K562 (cell line): ENCODE data around the gene LGALS3. TPM values are rescaled to one million over a fixed set of nuclear protein-coding genes. Genes with fewer than 3 reads are reported as not detected.

Source experiments
- ATAC-seq: fragments of 200-7000 bp; cut with Tn5 transposase; 3 replicates; pipeline ENCODE4 v1.9.1; 2020; ENCODE audit warnings: moderate library complexity
- BruUV-seq: library from RNA; stranded (reverse); fragments of 400-500 nt; replicated peaks from 2 replicates; lab custom pipeline; 2021; lab: Mats Ljungman, UMichigan
- CTCF ChIA-PET: fragments of 300-600 bp; formaldehyde crosslinking; extraction: SDS; loops from one replicate; lab custom pipeline; 2021; ENCODE audit warnings: low intra/inter-chr PET ratio; lab: Yijun Ruan, JAX
- POLR2A ChIA-PET: fragments of 300-600, 350-650 bp; sonication (Branson Sonifier 250); formaldehyde crosslinking; extraction: SDS; loops from one replicate; lab custom pipeline; 2021; ENCODE audit warnings: antibody characterized with exemption, inconsistent platforms; lab: Yijun Ruan, JAX
- DNase-seq, 4 experiments: peaks; one replicate each; pipeline versions ENCODE4 v3.0.0 to v3.0.0-alpha.2; 2011 to 2018; ENCODE audit warnings: low spot score in 3 of 4, mixed read lengths in 3 of 4; ENCODE audit errors: extremely low read depth in 1 of 4
- FAIRE-seq: peaks from 2 replicates; lab custom pipeline; 2011; peaks lifted over from hg19 to GRCh38; lab: Jason Lieb, UNC
- H2AFZ ChIP-seq: 2 replicates; pipeline ENCODE4 v1.6.0; 2011; ENCODE audit warnings: low read depth, low read length, control low read depth, inconsistent platforms
- H3K27ac ChIP-seq: fragments of 200-600 bp; 3 replicates; pipeline ENCODE4 v1.8.0; 2011; ENCODE audit warnings: low read depth, mild to moderate bottlenecking, control low read depth, inconsistent platforms, low read length, moderate library complexity, mixed read lengths; ENCODE audit errors: extremely low read depth
- H3K27me3 ChIP-seq, 2 experiments: fragments of 300-600 bp in 1 of 2; 2 replicates in 1 of 2; 3 replicates in 1 of 2; pipeline versions ENCODE4 v1.6.0 to v1.8.0; 2011; ENCODE audit warnings: inconsistent platforms in 2 of 2, low read length in 2 of 2, mild to moderate bottlenecking in 1 of 2, mixed read lengths in 1 of 2, moderate library complexity in 1 of 2; ENCODE audit not compliant: control insufficient read depth in 2 of 2, insufficient read depth in 2 of 2
- H3K36me3 ChIP-seq: fragments of 300-600 bp; 3 replicates; pipeline ENCODE4 v1.8.0; 2011; ENCODE audit warnings: mild to moderate bottlenecking, low read length, inconsistent platforms; ENCODE audit not compliant: control insufficient read depth, insufficient read depth
- H3K4me1 ChIP-seq, 2 experiments: fragments of 200-600 bp in 1 of 2; replicated peaks in 1 of 2; 2 replicates in 1 of 2; 3 replicates in 1 of 2; pipeline versions ENCODE4 v1.5.1 to v1.8.0; 2011; ENCODE audit warnings: inconsistent platforms in 2 of 2, low read length in 2 of 2, mild to moderate bottlenecking in 1 of 2, mixed read lengths in 1 of 2, moderate library complexity in 1 of 2; ENCODE audit not compliant: control insufficient read depth in 2 of 2, insufficient read depth in 2 of 2
- H3K4me2 ChIP-seq: 2 replicates; pipeline ENCODE4 v1.6.1; 2011; ENCODE audit warnings: low read length, control low read depth, inconsistent platforms, mixed read lengths; ENCODE audit not compliant: insufficient read depth
- H3K4me3 ChIP-seq: fragments of 200-600 bp; sonication (generic), shearing (Covaris generic); 2 replicates; pipeline ENCODE4 v1.5.1; 2016; ENCODE audit warnings: control low read depth, inconsistent platforms
- H3K79me2 ChIP-seq: fragments of 200-600 bp; 3 replicates; pipeline ENCODE4 v1.8.0; 2011; ENCODE audit warnings: low read length, inconsistent platforms; ENCODE audit not compliant: control insufficient read depth, insufficient read depth
- H3K9ac ChIP-seq, 2 experiments: 2 replicates each; pipeline versions ENCODE4 v1.6.0 to v1.6.1; 2011; ENCODE audit warnings: low read depth in 2 of 2, low read length in 2 of 2, control low read depth in 1 of 2, inconsistent platforms in 1 of 2, mild to moderate bottlenecking in 1 of 2, mixed read lengths in 1 of 2; ENCODE audit not compliant: insufficient read depth in 1 of 2
- H3K9me1 ChIP-seq: one replicate; pipeline ENCODE4 v1.6.0; 2011; ENCODE audit warnings: inconsistent platforms, mild to moderate bottlenecking, low read length, moderate library complexity; ENCODE audit not compliant: control insufficient read depth, insufficient read depth
- H3K9me3 ChIP-seq: replicated peaks from 2 replicates; pipeline ENCODE4 v1.5.1; 2011; ENCODE audit warnings: low read depth, low read length, inconsistent platforms; ENCODE audit not compliant: control insufficient read depth, insufficient read depth
- H4K20me1 ChIP-seq: replicated peaks from 2 replicates; pipeline ENCODE4 v1.6.1; 2011; ENCODE audit warnings: low read length, inconsistent platforms, mixed read lengths; ENCODE audit not compliant: control insufficient read depth, insufficient read depth
- ESRRA ChIP-seq: fragments of 450-650 bp; IDR thresholded peaks from 2 replicates; pipeline ENCODE4 v1.6.1; 2014; ENCODE audit warnings: low read depth, mild to moderate bottlenecking, moderate library complexity, borderline replicate concordance
- MTA3 ChIP-seq: fragments of 450-650 bp; formaldehyde crosslinking; IDR thresholded peaks from 2 replicates; pipeline ENCODE4 v1.6.1; 2017; ENCODE audit warnings: mild to moderate bottlenecking, borderline replicate concordance
- TFAP4 ChIP-seq: sonication (generic); formaldehyde crosslinking; IDR thresholded peaks from 2 replicates; pipeline ENCODE4 v1.8.0; 2022; ENCODE audit warnings: missing genetic modification reagents, mild to moderate bottlenecking, moderate library complexity, borderline replicate concordance
- TSC22D4 ChIP-seq: fragments of 450-650 bp; IDR thresholded peaks from 2 replicates; pipeline ENCODE4 v1.6.1; 2016; ENCODE audit warnings: missing genetic modification characterization, missing biosample characterization, control low read depth
- ZNF592 ChIP-seq: fragments of 450-650 bp; IDR thresholded peaks from 2 replicates; pipeline ENCODE4 v1.6.1; 2017; ENCODE audit warnings: antibody characterized with exemption, mild to moderate bottlenecking
- ZNF766 ChIP-seq: fragments of 200-800 bp; sonication (Bioruptor generic); conservative IDR thresholded peaks from 2 replicates; pipeline ENCODE4 v1.6.1; 2016; ENCODE audit warnings: missing genetic modification characterization, missing compliant biosample characterization
- WGBS: fragments of 100-300 bp; shearing (Covaris generic); methylation state at CpG from one replicate; pipeline ENCODE4 v1.1.6; 2016; ENCODE audit warnings: low coverage, mixed read lengths; ENCODE audit not compliant: insufficient coverage; ENCODE audit errors: missing lambda C conversion rate; 5-methylcytosine and 5-hydroxymethylcytosine counted together
- in situ Hi-C: fragments of 300-500 bp; cut with MboI; formaldehyde crosslinking; loops from 4 replicates; pipeline ENCODE4 v1.15.0; 2018; ENCODE audit warnings: inconsistent platforms, mixed read lengths
- intact Hi-C: fragments of 100-400 bp; cut with micrococcal nuclease; formaldehyde crosslinking; loops from 2 replicates; pipeline ENCODE4 v1.14.2; 2022
- polyA plus RNA-seq, 8 experiments: library from polyadenylated mRNA; depleted of rRNA in 4 of 8; stranded (reverse) in 5 of 8; unstranded in 3 of 8; fragments of >200 nt; fragmentation: Nextera tagmentation in 2 of 8; fragmentation: Illumina TruSeq in 1 of 8; extraction: Ambion mirVana in 2 of 8; extraction: Trizol in 1 of 8; gene quantifications; 2 replicates each; pipeline versions ENCODE4 v1.2.1 to v1.2.3, GENCODE V29; 2011 to 2014; ENCODE audit warnings: inconsistent platforms in 1 of 8, missing spikeins in 1 of 8
- total RNA-seq, 7 experiments: library from RNA; depleted of rRNA in 6 of 7; stranded (reverse); fragments of >200 nt in 6 of 7; fragmentation: Illumina TruSeq in 2 of 7; extraction: Trizol in 2 of 7; gene quantifications; 2 replicates each; pipeline versions ENCODE4 v1.2.1 to v1.2.3, GENCODE V29; 2011 to 2021; ENCODE audit warnings: low replicate concordance in 1 of 7

Gene LGALS3
- total and polyA plus RNA-seq, 9 of the 15 experiments (the other 6 are each of a cell fraction or from before 2014, with no cell fraction given) = 0.04 to 1.9 (median 1.1) TPM

GRCh38 chr14:55115861-55116245 lies 13.2 kb upstream of the LGALS3 start:
- CTCF ChIA-PET = no interaction called here
- DNase-seq = no peak
- in situ Hi-C loops = no loop called here
- Histone ChIP-seq H3K27ac (no peak overlapping the region), H3K9ac (no peak overlapping the region)
- no TSS peak for BruUV-seq
- 15% methylated on average over 2 of the region's 4 CpGs for whole genome bisulfite sequencing
- TF ChIP-seq ZNF766 (CRISPR knock-in tag) = 0 out of 2 replicates have a peak, but pooled peaks have one; percentile 24
- TF ChIP-seq MTA3 = no peak
- TF ChIP-seq, all 486 proteins: peak for 1
- Histone ChIP-seq H3K9me1 (no peaks in the 10 kb centered on the region), H3K79me2 (no peaks in the 10 kb centered on the region), H3K9me3 (no peaks in the 10 kb centered on the region), H3K4me3 (no peak overlapping the region), H3K27me3 (no peaks in the 10 kb centered on the region), H3K4me1 (peaks cover 9 to 28% of the 10 kb centered on the region in 2 experiments), H4K20me1 (no peaks in the 10 kb centered on the region), H2AFZ (0 out of 2 replicates have a peak overlapping the region, but pooled peaks have one; percentile 58), H3K36me3 (no peaks in the 10 kb centered on the region), H3K4me2 (no peak overlapping the region; the same call in 1 of the 2 replicates)
- POLR2A ChIA-PET = no interaction called here
- no peak for FAIRE-seq
- intact Hi-C loops = no loop called here
- no peak for ATAC-seq

DNA sequence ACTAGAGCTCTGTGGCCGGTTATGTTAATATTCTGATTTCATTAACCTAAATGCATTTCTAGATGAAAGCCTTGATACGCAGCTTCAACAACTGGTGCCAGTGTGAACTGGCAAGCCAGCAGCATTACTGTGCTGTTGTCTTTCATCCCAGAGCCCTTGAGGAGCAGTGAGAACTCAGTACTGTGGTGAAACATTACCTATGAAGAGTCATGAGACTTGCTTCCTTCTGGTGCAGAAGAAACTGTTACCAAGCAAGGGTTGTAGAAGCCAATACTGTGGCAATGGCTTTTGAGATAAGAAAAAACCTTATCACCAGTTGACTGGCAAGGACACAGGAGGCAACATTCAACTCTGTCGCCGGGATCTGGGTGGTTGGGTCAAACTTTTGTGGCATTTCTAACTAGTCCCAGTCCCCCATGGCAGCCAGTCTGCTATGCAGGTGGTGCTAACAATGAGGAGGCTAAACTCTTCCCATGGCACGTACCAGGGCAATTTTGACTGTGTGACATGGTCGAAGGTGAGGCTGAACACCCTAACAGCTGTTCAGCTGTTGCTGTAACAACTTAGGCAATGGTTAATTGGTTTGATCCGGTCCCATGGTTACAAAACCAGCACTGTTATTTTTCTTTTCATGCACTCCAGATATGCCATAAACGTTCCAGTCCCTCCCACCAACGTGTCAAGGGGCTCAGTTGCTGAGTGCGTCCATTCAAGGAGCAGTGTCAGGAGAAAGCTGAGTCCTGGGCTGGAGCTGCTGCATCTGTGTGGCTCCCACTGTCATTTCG lies 12.6 kb upstream of the LGALS3 start:
- peak; percentile 16; the same call in 1 of the 3 replicates for ATAC-seq
- Histone ChIP-seq H3K4me2 (peak overlapping the region; percentile 23; the same call in 1 of the 2 replicates), H3K9me1 (no peaks in the 10 kb centered on the region), H3K9me3 (no peaks in the 10 kb centered on the region), H3K36me3 (no peaks in the 10 kb centered on the region), H3K4me1 (peaks cover 9 to 28% of the 10 kb centered on the region in 2 experiments), H4K20me1 (no peaks in the 10 kb centered on the region), H3K79me2 (no peaks in the 10 kb centered on the region), H3K27ac (no peak overlapping the region), H3K4me3 (no peak overlapping the region), H2AFZ (peak overlapping the region; percentile 58), H3K9ac (peak overlapping the region in 1 of 2 experiments; percentile 55; a peak in 1 of 4 replicates), H3K27me3 (no peaks in the 10 kb centered on the region)
- intact Hi-C loops = no loop called here
- peak; percentile 51 for FAIRE-seq
- TF ChIP-seq TSC22D4 (tag) (no peak), ZNF592 (0 out of 2 replicates have a peak, but pooled peaks have one; percentile 25), ESRRA (no peak), TFAP4 (CRISPR knock-in tag) (peak; percentile 51; the same call in 1 of the 2 replicates)
- POLR2A ChIA-PET = interaction anchor here (0.7 to 1.1 kb wide), 3 partner anchors 13 to 78 kb away, joined by 3 read pairs; no protein-coding TSS in a partner anchor
- BruUV-seq = no TSS peak
- CTCF ChIA-PET = no interaction called here
- 33% methylated on average over 11 of the region's 11 CpGs for WGBS
- in situ Hi-C loops = no loop called here
- DNase-seq = no peak
